OCI-LY3 (cell line): Measurements from ENCODE around the gene MB21D2.

ENCODE experiments used
- H2AFZ ChIP-seq: fragments of 200-600, 300-600 bp; shearing (Covaris generic); 2 replicates; pipeline ENCODE4 v1.6.0; 2014; ENCODE audit warnings: antibody characterized with exemption, low read depth, low read length
- H3K27ac ChIP-seq: fragments of 200-600, 300-600 bp; sonication (generic); 2 replicates; pipeline ENCODE4 v1.5.1; 2014; ENCODE audit warnings: mild to moderate bottlenecking, low read length, moderate library complexity, mixed read lengths
- H3K27me3 ChIP-seq: fragments of 200-600, 300-600 bp; sonication (generic); 2 replicates; pipeline ENCODE4 v1.6.1; 2014; ENCODE audit warnings: low read depth, low read length, mixed read lengths
- H3K36me3 ChIP-seq: fragments of 200-600, 300-600 bp; sonication (generic); replicated peaks from 2 replicates; pipeline ENCODE3; 2014; ENCODE audit warnings: low read depth, low read length, mixed read lengths
- H3K4me1 ChIP-seq: fragments of 300-600, 200-600 bp; sonication (generic); 2 replicates; pipeline ENCODE4 v1.6.1; 2014; ENCODE audit warnings: low read length, mixed read lengths
- H3K4me2 ChIP-seq: fragments of 200-600, 300-600 bp; sonication (generic); 2 replicates; pipeline ENCODE4 v1.6.1; 2014; ENCODE audit warnings: low read length, mixed read lengths
- H3K4me3 ChIP-seq: fragments of 300-600, 200-600 bp; sonication (generic); 2 replicates; pipeline ENCODE4 v1.5.1; 2014; ENCODE audit warnings: antibody characterized with exemption, mild to moderate bottlenecking, low read length, moderate library complexity
- H3K79me2 ChIP-seq: fragments of 300-600, 200-600 bp; shearing (Covaris generic); 2 replicates; pipeline ENCODE4 v1.6.1; 2014; ENCODE audit warnings: mild to moderate bottlenecking, low read length, mixed read lengths
- H3K9ac ChIP-seq: fragments of 300-600, 200-600 bp; shearing (Covaris generic); 2 replicates; pipeline ENCODE4 v1.6.0; 2014; ENCODE audit warnings: mild to moderate bottlenecking, low read length, moderate library complexity
- H3K9me3 ChIP-seq: fragments of 200-600, 300-600 bp; shearing (Covaris generic); 2 replicates; pipeline ENCODE4 v1.6.1; 2014; ENCODE audit warnings: low read length, mixed read lengths; ENCODE audit not compliant: insufficient read depth
- H4K20me1 ChIP-seq: fragments of 200-600, 300-600 bp; sonication (generic); 2 replicates; pipeline ENCODE4 v1.6.1; 2016; ENCODE audit warnings: low read length, mixed read lengths; ENCODE audit not compliant: insufficient read depth
- CTCF ChIP-seq: fragments of 200-600, 300-600 bp; sonication (generic); IDR thresholded peaks from 2 replicates; pipeline ENCODE4 v1.5.1; 2014; ENCODE audit warnings: antibody characterized with exemption, low read length, low read depth
- EZH2phosphoT487 ChIP-seq: fragments of 200-600 bp; shearing (Covaris generic); IDR thresholded peaks from 2 replicates; pipeline ENCODE4 v1.6.1; 2018; ENCODE audit warnings: antibody characterized with exemption, mixed run types, low read depth

Gene MB21D2

GRCh38 chr3:192921793-192922192 is 4.1 kb upstream of the MB21D2 start:
- Histone ChIP-seq H3K27me3 (no peaks in the 10 kb centered on the region), H3K4me2 (no peak overlapping the region), H3K9me3 (no peaks in the 10 kb centered on the region), H3K79me2 (no peaks in the 10 kb centered on the region), H3K4me3 (no peak overlapping the region), H3K36me3 (no peaks in the 10 kb centered on the region), H3K4me1 (no peaks in the 10 kb centered on the region), H3K27ac (no peak overlapping the region), H4K20me1 (no peaks in the 10 kb centered on the region), H2AFZ (no peak overlapping the region), H3K9ac (no peak overlapping the region)
- no peak for TF ChIP-seq EZH2phosphoT487
- no peak for TF ChIP-seq CTCF

- Histone ChIP-seq H3K9ac (no peak overlapping the region), H4K20me1 (no peaks in the 10 kb centered on the region), H3K4me2 (no peak overlapping the region), H3K79me2 (no peaks in the 10 kb centered on the region), H3K36me3 (no peaks in the 10 kb centered on the region), H3K9me3 (no peaks in the 10 kb centered on the region), H3K27ac (no peak overlapping the region), H2AFZ (no peak overlapping the region), H3K4me1 (no peaks in the 10 kb centered on the region), H3K4me3 (no peak overlapping the region), H3K27me3 (no peaks in the 10 kb centered on the region)
- TF ChIP-seq EZH2phosphoT487 (no peak), CTCF (no peak)
These were observed 2.8 kb upstream of the MB21D2 start for GRCh38 chr3:192920411-192920810.

GRCh38 chr3:192919901-192920300 is 2.2 kb upstream of the MB21D2 start:
- Histone ChIP-seq H3K4me2 (no peak overlapping the region), H3K9me3 (no peaks in the 10 kb centered on the region), H3K79me2 (no peaks in the 10 kb centered on the region), H3K27ac (no peak overlapping the region), H3K27me3 (peaks cover 2% of the 10 kb centered on the region), H2AFZ (no peak overlapping the region), H3K9ac (no peak overlapping the region), H3K4me3 (no peak overlapping the region), H4K20me1 (no peaks in the 10 kb centered on the region), H3K36me3 (no peaks in the 10 kb centered on the region), H3K4me1 (no peaks in the 10 kb centered on the region)
- TF ChIP-seq CTCF = no peak
- TF ChIP-seq EZH2phosphoT487 = no peak

DNA sequence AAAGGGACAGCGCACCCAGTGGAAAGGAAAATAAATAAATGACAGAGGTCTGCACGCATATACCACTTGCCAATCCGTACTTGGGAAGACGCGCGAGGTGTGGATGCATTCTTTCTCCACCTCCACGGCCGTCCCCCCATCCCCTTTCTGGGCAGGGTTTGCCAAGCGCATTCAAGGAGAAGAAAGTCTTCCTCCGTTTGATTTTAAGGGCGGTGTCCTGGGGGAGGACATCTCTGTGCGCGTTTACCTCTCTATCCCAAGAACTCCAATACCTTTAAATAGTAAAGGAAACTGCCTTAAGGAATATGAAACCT is 576 bp upstream of the MB21D2 start:
- Histone ChIP-seq H3K9ac (no peak overlapping the region), H3K9me3 (no peaks in the 10 kb centered on the region), H3K36me3 (no peaks in the 10 kb centered on the region), H4K20me1 (no peaks in the 10 kb centered on the region), H3K4me3 (no peak overlapping the region), H3K27ac (no peak overlapping the region), H2AFZ (no peak overlapping the region), H3K4me1 (no peaks in the 10 kb centered on the region), H3K4me2 (no peak overlapping the region), H3K27me3 (peaks cover 9% of the 10 kb centered on the region), H3K79me2 (no peaks in the 10 kb centered on the region)
- TF ChIP-seq EZH2phosphoT487 (no peak), CTCF (no peak)
